ENCODE measurements around the gene MYO7B. TPM values are rescaled to one million over a fixed set of nuclear protein-coding genes. Genes with fewer than 3 reads are reported as not detected.

The MYO7B gene
- total and polyA plus RNA-seq, 4 donors: 0.51 to 4.7 (median 1.9) TPM

GRCh38 chr2:127623388-127624319, 88.2 kb downstream of the MYO7B start:
- Histone ChIP-seq H3K4me3 (no peak overlapping the region), H3K4me1 (ENCODE audit: control insufficient read depth in 5 of 5, insufficient read depth in 5 of 5, low read length in 5 of 5) (no peaks in the 10 kb centered on the region), H3K27ac (ENCODE audit: low read depth in 1 of 2, low read length in 1 of 2) (no peak overlapping the region), H3K27me3 (ENCODE audit: control insufficient read depth in 3 of 3, insufficient read depth in 3 of 3, low read length in 2 of 3) (no peaks in the 10 kb centered on the region), H3K9me3 (ENCODE audit: control insufficient read depth in 4 of 4, insufficient read depth in 3 of 4, low read length in 3 of 4) (peaks cover 0 to 2% (median 0%) of the 10 kb centered on the region in 4 donors), H3K36me3 (ENCODE audit: control insufficient read depth in 4 of 4, insufficient read depth in 4 of 4, low read length in 4 of 4) (no peaks in the 10 kb centered on the region), H3K9ac (ENCODE audit: insufficient read depth in 1 of 2, low read length in 2 of 2) (no peak overlapping the region)
- TF ChIP-seq CTCF (IDR thresholded peaks at IDR 0.05; ENCODE audit: control extremely low read depth, extremely low read depth): no peak
- WGBS, 2 donors: 88 to 92% methylated on average over 36 to 38 of the region's 38 CpGs
- no peak for ATAC-seq (ENCODE audit: insufficient read depth, low FRiP score)
- peak in 1 of 3 donors; percentile 9 for DNase-seq

DNA sequence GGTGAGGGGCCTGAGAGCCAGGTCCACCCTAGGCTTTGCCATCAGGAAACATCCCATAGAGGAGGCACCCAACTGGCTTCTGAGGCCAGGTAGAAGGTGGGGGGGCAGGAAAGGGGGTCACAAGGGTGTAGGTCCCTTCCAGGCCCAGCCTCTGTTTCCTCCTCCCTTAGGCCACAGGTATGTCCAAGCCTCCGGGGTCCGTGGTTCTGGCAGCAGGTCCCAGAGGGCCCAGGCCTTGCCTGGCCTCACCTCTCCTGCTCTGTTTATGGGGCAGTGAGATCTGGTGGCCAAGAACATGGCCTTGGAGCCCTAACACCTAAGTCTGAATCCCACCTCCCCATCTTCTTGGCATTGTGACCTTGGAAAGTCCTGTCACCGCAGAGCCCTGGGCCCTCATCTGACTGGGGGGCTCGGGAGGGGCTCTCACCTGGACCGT, 88.9 kb downstream of the MYO7B start:
- ATAC-seq (ENCODE audit: insufficient read depth, low FRiP score): no peak
- Histone ChIP-seq H3K4me3 (no peak overlapping the region), H3K36me3 (ENCODE audit: control insufficient read depth in 4 of 4, insufficient read depth in 4 of 4, low read length in 4 of 4) (no peaks in the 10 kb centered on the region), H3K27me3 (ENCODE audit: control insufficient read depth in 3 of 3, insufficient read depth in 3 of 3, low read length in 2 of 3) (no peaks in the 10 kb centered on the region), H3K4me1 (ENCODE audit: control insufficient read depth in 5 of 5, insufficient read depth in 5 of 5, low read length in 5 of 5) (no peaks in the 10 kb centered on the region), H3K27ac (ENCODE audit: low read depth in 1 of 2, low read length in 1 of 2) (no peak overlapping the region), H3K9ac (ENCODE audit: insufficient read depth in 1 of 2, low read length in 2 of 2) (no peak overlapping the region), H3K9me3 (ENCODE audit: control insufficient read depth in 4 of 4, insufficient read depth in 3 of 4, low read length in 3 of 4) (no peaks in the 10 kb centered on the region)
- DNase-seq: no peak
- 92 to 93% methylated on average over 5 of the region's 5 CpGs for WGBS, 2 donors
- no peak for TF ChIP-seq CTCF (IDR thresholded peaks at IDR 0.05; ENCODE audit: control extremely low read depth, extremely low read depth)

DNA sequence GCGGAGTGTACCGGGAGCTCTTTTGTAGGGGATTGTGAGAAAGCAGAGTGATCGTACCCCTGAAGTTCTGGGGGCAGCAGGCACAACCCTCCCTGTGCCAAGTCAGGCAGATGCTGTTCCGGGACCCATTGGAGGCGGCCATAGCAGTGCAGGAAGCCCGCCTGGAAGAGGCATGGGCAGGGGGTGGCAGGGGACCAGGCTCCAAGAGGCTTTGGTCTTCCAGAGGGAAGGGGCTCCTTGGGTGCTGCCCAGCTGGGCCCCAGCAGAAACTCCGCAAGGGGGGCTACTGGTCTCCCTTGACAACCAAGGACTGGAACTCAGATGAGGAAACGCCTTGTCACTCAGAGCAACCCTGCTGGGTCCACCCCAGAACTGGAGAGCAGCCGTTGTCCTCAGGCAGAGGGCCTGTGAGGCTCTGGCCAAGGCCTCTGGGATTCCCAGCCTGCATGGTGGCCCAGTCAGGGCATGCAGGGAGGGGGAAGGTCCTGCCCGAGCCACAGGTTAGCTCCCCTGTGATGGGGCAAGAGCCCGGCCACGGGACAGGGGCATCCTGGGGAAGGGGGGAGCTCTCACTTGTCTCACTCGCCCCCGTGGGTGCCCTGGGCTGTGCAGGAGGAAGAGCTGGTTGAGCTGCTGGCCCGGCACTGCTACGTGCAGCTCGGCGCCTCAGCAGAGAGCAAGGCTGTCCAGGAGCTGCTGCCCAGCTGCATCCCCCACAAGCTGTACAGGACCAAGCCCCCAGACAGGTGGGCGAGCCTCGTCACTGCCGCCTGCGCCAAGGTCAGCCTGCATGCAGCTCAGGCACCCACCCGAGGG, 89.5 kb downstream of the MYO7B start:
- no peak for TF ChIP-seq CTCF (IDR thresholded peaks at IDR 0.05; ENCODE audit: control extremely low read depth, extremely low read depth)
- Histone ChIP-seq H3K36me3 (ENCODE audit: control insufficient read depth in 4 of 4, insufficient read depth in 4 of 4, low read length in 4 of 4) (no peaks in the 10 kb centered on the region), H3K27ac (ENCODE audit: low read depth in 1 of 2, low read length in 1 of 2) (no peak overlapping the region), H3K4me3 (no peak overlapping the region), H3K4me1 (ENCODE audit: control insufficient read depth in 5 of 5, insufficient read depth in 5 of 5, low read length in 5 of 5) (no peaks in the 10 kb centered on the region), H3K9ac (ENCODE audit: insufficient read depth in 1 of 2, low read length in 2 of 2) (no peak overlapping the region), H3K27me3 (ENCODE audit: control insufficient read depth in 3 of 3, insufficient read depth in 3 of 3, low read length in 2 of 3) (no peaks in the 10 kb centered on the region), H3K9me3 (ENCODE audit: control insufficient read depth in 4 of 4, insufficient read depth in 3 of 4, low read length in 3 of 4) (peaks cover 0 to 2% (median 0%) of the 10 kb centered on the region in 4 donors)
- no peak for ATAC-seq (ENCODE audit: insufficient read depth, low FRiP score)
- 80 to 88% methylated on average over 23 of the region's 23 CpGs for WGBS, 2 donors
- no peak for DNase-seq
